Measurements from ENCODE around the gene IRX2. TPM values are rescaled to one million over a fixed set of nuclear protein-coding genes. Genes with fewer than 3 reads are reported as not detected.

The IRX2 gene
- polyA plus RNA-seq, 3 donors from 2014 or later: not detected

DNA sequence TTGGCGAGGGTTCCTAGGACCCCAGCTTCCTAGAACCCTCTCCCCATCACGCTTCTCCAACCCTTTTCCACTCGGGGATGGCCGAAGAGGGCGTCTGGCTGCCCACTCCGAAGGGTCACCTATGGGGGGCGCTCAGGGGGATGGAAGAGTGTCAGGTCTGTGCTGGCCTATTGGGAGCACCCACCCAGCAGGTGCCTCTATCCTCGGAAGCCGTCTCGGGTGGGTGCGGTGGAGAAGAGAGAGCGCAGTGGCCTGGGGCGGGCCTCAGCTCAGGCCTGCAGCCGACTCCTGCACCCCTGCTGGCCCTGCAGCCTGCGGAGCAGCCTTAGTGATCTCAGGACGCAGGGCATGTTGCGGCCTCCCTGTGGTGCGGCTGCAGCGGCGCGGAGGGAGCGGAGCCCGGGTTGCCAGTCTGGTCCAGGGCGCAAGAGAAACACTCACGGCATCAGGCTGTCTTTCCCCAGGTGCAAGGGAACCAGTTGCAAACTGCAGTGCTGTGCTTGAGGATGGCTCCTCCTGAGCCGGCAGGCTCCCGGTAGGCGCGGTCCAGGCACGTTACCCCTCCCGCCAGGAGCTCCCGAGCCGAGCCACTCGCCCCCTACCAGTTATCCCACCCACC lies 1.5 kb upstream of the IRX2 start:
- Mint-ChIP-seq H3K4me1 (no peaks in the 10 kb centered on the region), H3K4me3 (no peak overlapping the region), H3K27ac (no peak overlapping the region), H3K27me3 (ENCODE audit: low read depth in 3 of 3) (peaks cover 23 to 35% (median 29%) of the 10 kb centered on the region in 3 donors), H3K9me3 (peaks cover 1 to 9% (median 4%) of the 10 kb centered on the region in 6 donors), H3K36me3 (peaks cover 0 to 4% (median 0%) of the 10 kb centered on the region in 3 donors)
- no peak for DNase-seq

DNA sequence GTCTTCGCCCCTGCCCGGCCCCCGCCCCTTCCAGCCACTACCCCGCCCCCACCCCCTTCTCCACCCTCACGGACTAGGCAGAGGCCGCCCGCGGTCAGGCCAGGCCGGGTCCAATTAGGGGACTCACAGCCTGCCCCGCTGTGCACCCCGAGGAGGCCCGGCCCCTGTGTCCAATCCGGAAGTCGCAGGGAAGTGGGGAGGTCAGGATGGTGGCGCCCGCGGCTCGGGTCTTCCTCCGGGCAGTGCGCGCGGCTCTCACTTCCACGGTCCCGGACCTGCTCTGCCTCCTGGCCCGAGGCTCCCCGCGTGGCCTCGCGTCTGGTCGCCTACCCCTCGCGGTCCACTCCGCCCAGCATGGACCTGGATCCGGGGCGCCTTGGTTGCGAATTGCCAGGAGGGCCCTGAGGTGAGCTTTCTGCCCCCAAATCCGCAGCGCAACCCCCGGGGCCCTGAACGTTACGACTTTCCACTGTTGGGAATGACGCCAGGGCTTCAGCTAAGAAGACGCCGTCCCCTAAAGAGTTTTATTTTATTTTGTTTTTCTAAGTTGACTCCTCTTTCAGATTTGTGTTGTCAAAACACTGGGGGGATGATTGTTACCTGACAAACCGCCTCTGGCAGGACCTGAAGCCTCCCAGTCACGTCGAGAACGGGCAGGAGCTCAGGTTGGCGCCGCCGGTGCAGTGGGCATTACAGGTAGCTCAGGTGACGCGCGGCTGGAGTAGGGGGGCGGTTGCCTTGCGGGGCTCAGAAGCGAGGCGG lies 763 bp upstream of the IRX2 start:
- no peaks in the 10 kb centered on the region for H3K4me1 Mint-ChIP-seq
- no peak for DNase-seq
- H3K27me3 Mint-ChIP-seq (ENCODE audit: low read depth in 3 of 3): peaks cover 23 to 35% (median 29%) of the 10 kb centered on the region in 3 donors
- peaks cover 0 to 4% (median 0%) of the 10 kb centered on the region in 3 donors for H3K36me3 Mint-ChIP-seq
- H3K9me3 Mint-ChIP-seq: peaks cover 0 to 9% (median 4%) of the 10 kb centered on the region in 6 donors
- peak overlapping the region in 1 of 5 donors; percentile 27 for H3K4me3 Mint-ChIP-seq
- no peak overlapping the region for H3K27ac Mint-ChIP-seq

DNA sequence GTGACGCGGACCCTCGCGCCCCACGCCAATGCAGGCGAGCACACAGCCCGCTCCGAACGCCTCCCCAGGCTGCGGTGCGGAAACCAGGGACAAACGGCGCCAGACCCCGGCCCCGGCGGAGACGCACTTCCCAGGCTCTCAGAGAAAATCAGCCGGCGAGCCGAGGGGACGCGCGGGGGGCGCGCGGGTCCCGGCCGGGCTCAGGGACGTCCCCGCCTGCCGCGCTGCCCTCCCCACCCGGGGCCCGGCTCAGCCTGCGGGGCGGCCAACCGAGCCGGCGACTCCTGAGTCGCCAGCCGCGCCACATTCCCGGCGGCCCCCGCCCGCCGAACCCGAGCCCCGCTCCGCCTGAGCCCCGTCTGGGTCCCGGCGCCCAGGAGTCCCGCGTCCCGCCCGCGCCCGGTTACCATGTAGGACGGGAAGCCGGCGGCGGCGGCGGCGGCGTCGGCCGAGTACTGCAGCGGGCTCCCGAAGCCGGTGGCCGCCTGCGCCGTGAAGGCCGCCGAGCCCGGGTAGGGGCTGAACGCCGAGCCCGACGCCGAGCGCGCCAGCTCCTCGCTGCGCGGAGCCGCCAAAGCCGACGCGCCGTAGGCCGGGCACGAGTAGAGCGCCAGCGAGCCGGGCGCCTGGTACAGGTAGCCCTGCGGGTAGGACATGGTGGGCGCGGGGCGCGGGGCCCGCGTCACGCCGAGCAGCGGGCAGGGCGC lies 566 bp downstream of the IRX2 start:
- Mint-ChIP-seq H3K27ac (no peak overlapping the region), H3K4me3 (no peak overlapping the region), H3K9me3 (peaks cover 2 to 11% (median 3%) of the 10 kb centered on the region in 6 donors), H3K36me3 (peaks cover 0 to 4% (median 0%) of the 10 kb centered on the region in 3 donors), H3K27me3 (ENCODE audit: low read depth in 3 of 3) (peaks cover 19 to 41% (median 23%) of the 10 kb centered on the region in 3 donors), H3K4me1 (no peaks in the 10 kb centered on the region)
- no peak for DNase-seq

DNA sequence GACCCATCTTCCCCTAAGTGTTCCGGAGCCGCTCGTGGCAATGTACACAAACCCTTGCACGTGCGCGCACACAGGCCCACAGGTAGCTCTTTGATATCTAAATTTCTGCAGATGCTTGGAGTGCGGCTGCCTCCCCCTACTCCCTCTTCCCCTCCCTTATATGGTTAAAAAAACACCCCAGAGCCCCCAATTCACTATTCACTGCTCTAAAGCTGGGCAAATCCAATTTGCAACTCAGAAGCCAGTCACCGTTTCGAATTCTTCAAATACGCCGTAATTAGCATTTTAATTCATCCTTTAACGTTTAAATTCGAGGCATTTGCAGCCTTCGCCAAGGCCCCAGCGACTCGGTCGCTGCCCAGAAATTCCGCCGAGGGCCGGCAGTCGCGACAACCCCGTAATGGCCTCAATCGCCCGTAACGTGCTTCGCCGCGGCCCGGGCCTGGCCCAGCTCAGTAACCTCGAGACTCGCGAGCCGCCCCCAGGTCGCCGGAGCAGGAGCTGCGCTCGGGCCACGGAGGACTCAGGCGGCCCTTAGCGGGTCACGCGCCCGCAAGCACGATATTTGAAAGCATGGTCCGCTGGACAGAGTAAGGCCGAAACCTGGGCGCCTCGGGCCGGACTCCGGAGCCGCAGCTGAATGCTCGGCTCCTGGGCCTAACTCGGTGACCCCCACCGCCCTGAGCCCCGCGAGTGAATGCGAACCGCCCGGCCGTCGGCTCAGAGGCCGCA lies 1.3 kb downstream of the IRX2 start:
- Mint-ChIP-seq H3K27me3 (ENCODE audit: low read depth in 3 of 3) (peaks cover 15 to 36% (median 17%) of the 10 kb centered on the region in 3 donors), H3K4me1 (no peaks in the 10 kb centered on the region), H3K27ac (no peak overlapping the region), H3K4me3 (peak overlapping the region in 1 of 5 donors; percentile 21), H3K36me3 (peaks cover 0 to 4% (median 0%) of the 10 kb centered on the region in 3 donors), H3K9me3 (peaks cover 2 to 11% (median 4%) of the 10 kb centered on the region in 6 donors)
- DNase-seq: no peak

DNA sequence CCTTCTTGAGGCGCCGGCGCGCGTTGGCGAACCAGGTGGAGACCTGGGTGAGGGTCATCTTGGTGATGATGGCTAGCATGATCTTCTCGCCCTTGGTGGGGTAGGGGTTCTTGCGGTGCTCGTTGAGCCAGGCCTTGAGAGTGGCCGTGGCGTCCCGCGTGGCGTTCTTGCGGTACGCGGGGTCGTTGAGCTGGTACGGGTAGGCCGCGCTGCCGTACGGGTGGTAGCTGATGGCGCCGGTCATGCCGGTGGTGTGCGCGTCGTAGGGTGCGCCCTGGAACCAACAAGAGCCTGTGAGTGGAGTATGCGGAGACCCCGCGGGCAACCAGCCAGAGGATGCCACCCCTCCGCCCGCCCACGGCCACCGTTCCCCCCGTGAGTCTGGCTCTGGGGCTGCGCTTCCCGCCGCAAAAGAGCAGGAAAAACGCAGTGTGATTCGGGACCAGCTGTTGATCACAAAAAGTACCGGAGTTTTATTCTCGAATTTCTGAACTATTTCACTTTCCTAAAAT lies 1.9 kb downstream of the IRX2 start:
- H3K4me3 Mint-ChIP-seq: peak overlapping the region in 1 of 5 donors; percentile 17

DNA sequence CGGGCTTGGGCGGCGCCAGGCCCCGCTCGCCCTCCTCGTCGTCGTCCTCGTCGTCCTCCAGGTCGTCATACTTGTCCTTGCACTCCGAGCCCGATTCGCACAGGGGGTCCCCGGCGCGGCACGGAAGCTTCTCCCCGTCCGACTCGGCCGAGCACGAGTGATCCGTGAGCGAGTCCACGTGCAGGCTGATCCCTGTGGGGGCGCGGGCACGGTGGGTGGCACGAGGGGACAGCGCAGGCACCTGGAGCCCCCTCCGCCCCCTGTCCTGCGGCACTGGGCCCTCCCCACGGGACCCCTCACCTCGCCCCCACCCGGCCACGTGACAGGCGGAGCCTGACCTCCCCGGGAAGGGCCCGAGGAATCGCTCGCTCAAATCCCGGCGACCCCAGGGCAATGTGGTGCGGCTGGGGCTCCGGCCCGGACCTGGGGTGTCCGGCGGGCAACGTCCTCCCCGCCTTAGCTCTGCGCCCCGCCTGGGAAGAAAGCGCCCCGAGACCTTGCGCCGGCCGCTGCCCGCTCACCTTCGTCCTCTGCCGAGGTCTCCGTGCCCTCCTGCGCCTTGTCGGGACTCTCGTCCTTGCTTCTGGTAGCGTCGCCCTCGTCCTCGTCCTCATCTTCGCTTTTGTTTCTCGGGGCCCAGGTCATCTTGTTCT lies 2.5 kb downstream of the IRX2 start:
- Mint-ChIP-seq H3K27ac (no peak overlapping the region), H3K4me3 (no peak overlapping the region), H3K36me3 (no peaks in the 10 kb centered on the region), H3K27me3 (ENCODE audit: low read depth in 3 of 3) (peaks cover 14 to 35% (median 17%) of the 10 kb centered on the region in 3 donors), H3K4me1 (no peaks in the 10 kb centered on the region), H3K9me3 (peaks cover 2 to 13% (median 4%) of the 10 kb centered on the region in 6 donors)
- no peak for DNase-seq

More for the DNA sequence above, 1.9 kb downstream of the IRX2 start:
- peaks cover 0 to 4% (median 0%) of the 10 kb centered on the region in 3 donors for H3K36me3 Mint-ChIP-seq
- DNase-seq: no peak
- H3K27me3 Mint-ChIP-seq (ENCODE audit: low read depth in 3 of 3): peaks cover 15 to 39% (median 17%) of the 10 kb centered on the region in 3 donors
- H3K9me3 Mint-ChIP-seq: peaks cover 2 to 13% (median 4%) of the 10 kb centered on the region in 6 donors
- no peaks in the 10 kb centered on the region for H3K4me1 Mint-ChIP-seq
- H3K27ac Mint-ChIP-seq: no peak overlapping the region

DNA sequence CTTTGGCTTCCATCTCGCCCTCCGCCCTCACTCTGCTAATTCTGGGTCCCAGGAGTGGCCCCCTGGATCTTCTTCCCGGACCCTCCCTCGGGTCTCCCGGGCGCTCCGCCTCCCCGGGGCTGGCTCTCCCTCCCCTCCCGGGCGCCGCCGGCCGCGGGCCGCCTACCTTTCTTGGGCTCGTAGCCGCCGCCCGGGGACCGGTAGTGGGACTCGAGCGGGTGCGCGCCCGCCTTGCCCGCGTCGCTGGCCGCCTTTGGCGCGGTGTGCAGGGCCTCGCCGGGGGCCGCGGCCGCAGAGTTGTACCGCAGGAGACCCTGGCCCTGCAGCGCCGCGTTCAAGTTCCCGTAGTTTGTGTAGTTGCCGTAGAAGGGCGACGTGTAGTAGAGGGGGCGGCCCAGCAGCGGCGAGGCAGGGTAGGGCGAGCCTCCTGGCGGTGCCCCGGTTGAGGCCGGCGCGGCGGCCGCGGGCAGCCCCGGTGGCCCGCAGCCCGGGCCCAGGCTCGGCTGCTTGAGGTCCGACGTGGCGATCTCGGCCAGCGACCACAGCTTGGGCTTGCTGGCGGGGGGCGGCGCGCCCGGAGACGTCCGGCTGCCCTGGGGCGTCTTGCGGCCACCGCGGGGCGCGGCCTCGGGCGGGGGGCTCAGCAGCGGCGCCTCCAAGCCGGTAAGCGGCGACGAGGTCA lies 3.2 kb downstream of the IRX2 start:
- Mint-ChIP-seq H3K27me3 (ENCODE audit: low read depth in 3 of 3) (peaks cover 18 to 32% (median 19%) of the 10 kb centered on the region in 3 donors), H3K27ac (no peak overlapping the region), H3K36me3 (no peaks in the 10 kb centered on the region), H3K9me3 (peaks cover 2 to 16% (median 4%) of the 10 kb centered on the region in 6 donors), H3K4me3 (no peak overlapping the region), H3K4me1 (no peaks in the 10 kb centered on the region)
- DNase-seq: no peak

DNA sequence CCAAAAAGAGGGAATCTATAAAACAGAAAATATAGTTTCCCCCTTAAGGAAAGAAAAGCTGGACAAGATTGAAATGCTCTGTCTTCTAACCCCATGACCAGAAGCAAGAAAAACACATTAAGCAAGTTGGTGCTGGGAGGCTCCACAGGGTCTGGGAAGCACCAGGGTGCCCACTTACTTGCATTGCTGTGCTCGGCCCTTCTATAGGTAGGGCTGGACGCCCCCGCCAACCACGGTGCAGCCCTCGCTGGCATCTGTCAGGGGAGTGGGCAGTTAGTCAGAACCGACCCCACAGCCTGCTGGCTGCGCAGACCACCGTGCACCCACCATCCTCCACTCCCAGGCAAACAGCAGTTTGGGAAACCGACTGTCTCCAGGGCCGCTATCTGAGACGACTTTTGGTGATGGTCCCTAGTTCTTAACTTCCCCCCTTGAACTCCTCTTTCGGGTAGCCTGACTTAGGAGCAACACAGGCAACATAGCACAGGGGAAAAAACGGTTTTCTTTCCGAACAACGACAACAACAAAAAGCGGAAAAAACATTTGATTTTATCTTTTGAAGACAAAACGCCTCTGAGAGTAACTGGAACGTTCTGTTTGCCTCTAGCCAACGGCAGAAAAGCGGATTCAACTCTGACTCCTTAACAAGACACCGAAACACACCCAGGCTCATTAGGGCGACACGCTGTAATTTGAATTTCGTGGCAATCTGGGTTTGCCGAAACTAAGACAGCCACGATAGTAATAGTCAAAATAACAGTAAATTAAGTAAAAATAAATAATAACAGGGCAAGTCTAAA lies 3.9 kb downstream of the IRX2 start:
- no peaks in the 10 kb centered on the region for H3K4me1 Mint-ChIP-seq
- H3K27ac Mint-ChIP-seq: no peak overlapping the region
- peaks cover 14 to 30% (median 20%) of the 10 kb centered on the region in 3 donors for H3K27me3 Mint-ChIP-seq (ENCODE audit: low read depth in 3 of 3)
- no peaks in the 10 kb centered on the region for H3K36me3 Mint-ChIP-seq
- H3K4me3 Mint-ChIP-seq: no peak overlapping the region
- DNase-seq: no peak
- peaks cover 2 to 16% (median 4%) of the 10 kb centered on the region in 6 donors for H3K9me3 Mint-ChIP-seq

DNA sequence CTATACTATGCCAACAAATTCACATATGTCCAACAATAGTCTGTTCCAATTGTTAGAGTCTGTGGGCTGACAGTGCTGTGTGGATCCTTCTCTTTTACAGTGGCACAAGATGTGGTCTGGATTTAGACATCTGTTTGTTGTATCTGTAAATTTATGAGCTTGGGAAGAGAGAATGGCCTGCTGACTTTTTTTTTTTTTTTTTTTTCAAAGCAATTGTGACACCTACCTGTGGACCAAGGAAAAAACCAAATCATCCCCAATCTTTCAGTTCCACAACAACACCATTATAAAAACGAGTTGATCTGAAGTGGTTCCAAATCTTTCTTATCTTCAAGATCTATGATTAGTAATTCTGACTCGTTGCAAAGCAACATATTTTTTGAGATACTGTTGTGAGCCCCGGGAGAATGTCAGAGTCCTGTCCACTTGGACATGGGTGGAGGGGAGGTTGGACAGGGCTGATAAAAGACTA lies 4.9 kb downstream of the IRX2 start:
- Mint-ChIP-seq H3K4me3 (no peak overlapping the region), H3K27ac (no peak overlapping the region), H3K9me3 (peaks cover 2 to 23% (median 4%) of the 10 kb centered on the region in 6 donors), H3K4me1 (no peaks in the 10 kb centered on the region), H3K36me3 (no peaks in the 10 kb centered on the region), H3K27me3 (ENCODE audit: low read depth in 3 of 3) (peaks cover 12 to 37% (median 22%) of the 10 kb centered on the region in 3 donors)
- DNase-seq: no peak

DNA sequence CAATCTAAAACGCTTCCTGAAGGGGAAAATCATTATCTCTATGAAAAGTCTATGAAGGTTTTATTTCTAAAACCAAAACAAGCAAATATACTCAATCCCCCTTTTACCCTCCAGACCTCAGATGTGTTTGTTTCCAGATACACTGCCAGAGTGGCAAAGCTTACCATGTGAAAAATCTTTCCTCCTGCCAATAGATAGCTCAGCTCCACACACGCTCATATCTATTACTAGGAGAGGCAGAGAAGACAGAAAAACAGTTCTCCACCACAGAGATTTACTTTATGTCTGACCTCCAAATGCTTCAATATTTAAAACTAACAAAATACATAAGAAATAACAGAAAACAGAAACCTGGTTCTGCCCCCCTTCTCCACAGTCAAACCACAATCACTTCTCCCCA lies 7.0 kb downstream of the IRX2 start:
- peaks cover 0 to 26% (median 4%) of the 10 kb centered on the region in 6 donors for H3K9me3 Mint-ChIP-seq
- no peak overlapping the region for H3K4me3 Mint-ChIP-seq
- peaks cover 18 to 37% (median 24%) of the 10 kb centered on the region in 3 donors for H3K27me3 Mint-ChIP-seq (ENCODE audit: low read depth in 3 of 3)
- no peaks in the 10 kb centered on the region for H3K4me1 Mint-ChIP-seq
- DNase-seq: no peak
- no peak overlapping the region for H3K27ac Mint-ChIP-seq
- H3K36me3 Mint-ChIP-seq: no peaks in the 10 kb centered on the region

DNA sequence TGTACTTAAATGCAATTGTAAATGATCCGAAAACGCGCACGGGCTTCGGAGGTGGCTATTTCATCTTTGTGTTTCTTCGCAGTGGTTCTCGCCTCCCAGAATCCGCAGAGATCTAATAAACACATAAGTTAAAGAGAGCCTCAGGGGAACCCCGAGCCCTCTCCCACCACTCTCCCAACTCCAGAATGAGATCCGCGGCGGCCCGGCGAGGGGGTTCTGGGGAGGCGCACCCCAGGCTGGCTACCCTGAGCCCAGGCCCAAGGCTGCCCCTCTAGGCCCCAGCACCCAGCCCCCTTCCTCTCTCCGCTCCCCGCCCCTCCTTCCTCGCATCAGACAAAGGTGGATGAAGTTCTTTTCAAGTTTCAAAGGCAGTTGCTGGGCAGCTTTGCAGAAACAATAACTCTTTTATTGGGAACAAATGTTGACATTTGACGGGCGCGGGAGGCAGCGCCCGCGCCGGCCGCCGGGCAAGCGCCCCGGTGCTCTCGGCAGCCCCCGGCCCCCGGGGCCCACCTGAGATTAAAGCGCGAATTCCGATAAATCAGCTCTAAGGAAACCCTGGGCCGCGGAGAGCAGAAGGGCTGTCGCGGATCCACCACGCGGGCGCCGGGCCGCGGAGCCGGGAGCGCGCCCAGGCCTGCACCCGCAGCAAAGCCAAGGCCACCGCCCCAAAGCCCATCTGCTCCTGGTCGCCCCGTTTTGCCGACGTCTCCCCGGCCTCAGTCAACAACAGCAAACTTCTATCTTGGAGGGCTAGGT lies 8.4 kb downstream of the IRX2 start:
- Mint-ChIP-seq H3K36me3 (no peaks in the 10 kb centered on the region), H3K4me3 (no peak overlapping the region), H3K9me3 (peaks cover 0 to 26% (median 4%) of the 10 kb centered on the region in 6 donors), H3K27ac (no peak overlapping the region), H3K4me1 (no peaks in the 10 kb centered on the region), H3K27me3 (ENCODE audit: low read depth in 3 of 3) (peaks cover 17 to 35% (median 21%) of the 10 kb centered on the region in 3 donors)
- DNase-seq: no peak
